WI38 (cell line): ENCODE data around the gene PSMB8.
A peak's percentile ranks its signal among the peaks of the same experiment; 100 is the strongest.

Experiments used
- H3K4me3 ChIP-seq: 2 replicates; pipeline ENCODE4 v1.5.1; 2011; ENCODE audit warnings: low read depth, mild to moderate bottlenecking, control low read depth, low read length
- TF ChIP-seq, protein P1 (sequence below): IDR thresholded peaks from 2 replicates; pipeline ENCODE4 v1.5.1; 2012; ENCODE audit warnings: low read depth, mild to moderate bottlenecking, control low read depth, low read length

The PSMB8 gene

DNA sequence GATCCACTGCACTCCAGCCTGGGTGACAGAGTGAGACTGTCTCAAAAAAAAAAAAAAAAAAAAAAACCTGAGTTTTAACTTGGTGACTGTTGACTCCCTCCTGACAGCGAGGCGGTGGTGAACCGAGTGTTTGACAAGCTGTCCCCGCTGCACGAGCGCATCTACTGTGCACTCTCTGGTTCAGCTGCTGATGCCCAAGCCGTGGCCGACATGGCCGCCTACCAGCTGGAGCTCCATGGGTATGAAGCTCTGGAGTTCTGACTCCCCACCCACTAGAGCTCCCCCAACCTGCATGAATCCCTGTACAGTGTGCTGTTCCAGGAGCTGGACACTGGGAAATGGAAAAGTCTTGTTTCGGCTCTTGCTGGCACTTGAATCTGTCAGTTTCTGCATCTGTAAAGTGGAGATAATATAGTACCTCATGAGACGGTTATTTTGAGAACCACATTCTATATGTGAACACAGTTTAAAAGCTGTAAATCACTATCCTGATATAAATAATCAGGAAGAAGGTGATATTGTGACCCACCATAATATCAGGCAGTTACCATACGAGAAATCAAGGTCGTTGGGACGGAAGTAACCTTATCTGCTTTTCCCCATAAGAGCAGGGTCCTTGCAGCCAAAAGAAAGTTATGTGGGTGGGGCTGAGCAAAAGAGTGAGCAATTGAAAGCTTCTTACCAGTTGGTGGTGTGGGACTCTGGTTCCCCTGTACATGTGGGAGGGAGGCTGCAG lies 13.5 kb upstream of the PSMB8 start:
- no peak overlapping the region for H3K4me3 ChIP-seq
- TF ChIP-seq, protein P1, sequence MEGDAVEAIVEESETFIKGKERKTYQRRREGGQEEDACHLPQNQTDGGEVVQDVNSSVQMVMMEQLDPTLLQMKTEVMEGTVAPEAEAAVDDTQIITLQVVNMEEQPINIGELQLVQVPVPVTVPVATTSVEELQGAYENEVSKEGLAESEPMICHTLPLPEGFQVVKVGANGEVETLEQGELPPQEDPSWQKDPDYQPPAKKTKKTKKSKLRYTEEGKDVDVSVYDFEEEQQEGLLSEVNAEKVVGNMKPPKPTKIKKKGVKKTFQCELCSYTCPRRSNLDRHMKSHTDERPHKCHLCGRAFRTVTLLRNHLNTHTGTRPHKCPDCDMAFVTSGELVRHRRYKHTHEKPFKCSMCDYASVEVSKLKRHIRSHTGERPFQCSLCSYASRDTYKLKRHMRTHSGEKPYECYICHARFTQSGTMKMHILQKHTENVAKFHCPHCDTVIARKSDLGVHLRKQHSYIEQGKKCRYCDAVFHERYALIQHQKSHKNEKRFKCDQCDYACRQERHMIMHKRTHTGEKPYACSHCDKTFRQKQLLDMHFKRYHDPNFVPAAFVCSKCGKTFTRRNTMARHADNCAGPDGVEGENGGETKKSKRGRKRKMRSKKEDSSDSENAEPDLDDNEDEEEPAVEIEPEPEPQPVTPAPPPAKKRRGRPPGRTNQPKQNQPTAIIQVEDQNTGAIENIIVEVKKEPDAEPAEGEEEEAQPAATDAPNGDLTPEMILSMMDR = no peak

DNA sequence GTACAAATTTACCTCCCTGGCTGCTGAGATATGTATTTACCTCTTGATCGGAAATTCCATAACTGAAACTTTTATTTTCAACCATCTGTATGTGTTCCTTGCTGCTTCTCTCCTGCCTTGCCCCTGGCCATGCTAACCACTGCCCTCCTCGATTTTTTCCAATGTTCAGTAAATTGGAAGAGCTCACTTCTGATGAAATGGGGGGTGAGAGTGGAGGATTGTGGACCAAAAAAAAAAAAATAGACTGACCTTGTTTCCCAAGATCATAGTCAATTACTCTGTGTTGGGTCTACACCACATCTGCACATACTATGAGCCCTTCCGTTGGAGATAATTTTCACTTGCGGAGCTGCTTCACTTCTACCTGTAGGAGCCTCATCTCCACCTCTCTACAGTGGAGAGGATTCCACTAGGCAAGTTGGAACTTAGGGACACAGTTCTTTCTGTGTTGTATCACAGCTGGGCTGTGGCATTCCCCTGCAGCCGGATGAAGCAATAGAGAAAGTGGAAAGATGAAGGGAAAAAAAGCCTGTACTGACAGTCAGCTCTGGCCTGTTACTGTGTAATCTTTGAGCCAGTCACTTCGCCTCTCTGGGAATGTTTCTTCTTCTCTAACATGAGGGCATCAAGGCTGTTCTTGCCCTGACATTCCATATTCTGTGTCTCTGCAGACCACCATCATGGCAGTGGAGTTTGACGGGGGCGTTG lies 11.8 kb upstream of the PSMB8 start:
- no peak overlapping the region for H3K4me3 ChIP-seq

DNA sequence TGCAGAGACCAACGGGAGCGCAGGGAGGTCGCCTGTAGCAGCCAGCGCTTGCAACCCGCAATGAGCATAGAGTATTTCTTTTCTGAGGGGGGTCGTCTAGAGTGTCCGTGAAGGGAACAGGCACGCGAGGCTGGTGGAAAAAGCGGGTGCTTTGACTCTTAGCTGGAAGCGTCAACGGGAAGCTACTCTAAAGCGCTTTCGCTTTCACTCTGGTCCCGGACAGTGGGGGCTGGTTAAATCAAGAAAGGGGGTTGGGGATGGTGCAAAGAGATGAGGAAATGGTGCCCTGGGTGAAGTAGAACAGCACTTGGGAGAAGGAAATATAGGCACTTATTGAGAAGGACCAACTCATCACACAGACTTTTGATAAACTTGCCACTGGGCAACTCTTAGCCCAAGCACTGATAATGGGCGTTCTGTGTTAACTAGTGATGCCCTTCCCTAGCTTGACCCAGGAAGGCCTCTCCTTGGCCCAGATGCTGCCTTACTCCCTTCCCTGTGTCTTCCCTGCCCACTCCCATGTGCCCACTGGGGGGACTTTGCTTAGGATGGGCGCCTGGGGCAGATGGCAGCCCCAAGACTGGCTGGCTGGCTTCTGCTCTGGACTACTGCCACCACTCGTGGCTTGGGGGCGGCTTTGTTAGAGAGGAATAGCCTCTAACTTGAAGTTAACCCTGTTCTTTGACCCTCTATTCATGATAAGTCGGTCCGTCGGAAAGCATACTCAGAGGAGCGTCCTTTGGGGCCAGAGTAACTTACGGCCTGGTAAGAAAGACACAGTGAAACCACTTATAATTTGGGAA lies 10.7 kb upstream of the PSMB8 start:
- H3K4me3 ChIP-seq = peak overlapping the region; percentile 82
- TF ChIP-seq, protein P1 = no peak

More for the DNA sequence above, 11.8 kb upstream of the PSMB8 start:
- TF ChIP-seq, protein P1 = no peak

DNA sequence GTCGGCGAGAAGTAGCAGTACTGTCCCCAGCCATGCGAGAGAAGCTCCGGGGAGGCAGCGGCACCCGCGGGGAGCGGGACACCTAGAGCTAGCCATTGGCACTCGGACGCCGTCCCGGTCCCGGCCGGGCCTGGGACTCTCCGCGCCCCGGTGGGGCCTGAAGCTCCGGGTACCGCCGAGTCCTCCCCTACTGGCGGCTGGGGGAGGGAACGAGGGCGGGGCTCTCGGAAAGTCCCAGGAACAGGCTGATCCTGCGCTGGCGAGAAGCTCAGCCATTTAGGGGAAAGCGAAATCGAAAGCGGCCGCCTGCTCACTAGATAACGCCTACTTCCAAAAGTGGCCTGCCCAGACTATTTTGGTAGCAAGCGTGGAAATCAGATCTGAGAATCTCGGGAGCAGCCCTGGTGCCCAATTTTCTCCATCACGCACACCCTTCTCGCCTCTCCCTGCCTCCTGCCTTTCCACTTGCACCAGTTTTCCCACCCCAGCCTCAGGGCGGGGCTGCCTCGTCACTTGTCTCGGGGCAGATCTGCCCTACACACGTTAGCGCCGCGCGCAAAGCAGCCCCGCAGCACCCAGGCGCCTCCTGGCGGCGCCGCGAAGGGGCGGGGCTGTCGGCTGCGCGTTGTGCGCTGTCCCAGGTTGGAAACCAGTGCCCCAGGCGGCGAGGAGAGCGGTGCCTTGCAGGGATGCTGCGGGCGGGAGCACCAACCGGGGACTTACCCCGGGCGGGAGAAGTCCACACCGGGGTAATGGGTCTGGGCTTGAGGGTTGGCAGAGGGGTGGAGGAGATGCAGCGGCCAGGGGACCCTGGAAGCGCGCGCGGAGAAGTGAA lies 9.9 kb upstream of the PSMB8 start, which contains the start of the genes PSMB9 and TAP1:
PSMB9 (plus strand) TSS at position 652 of the 835 bp plus-strand sequence; CDS start at position 690, 38 bp downstream.
TAP1 (minus strand) TSS at position 164 of the 835 bp plus-strand sequence; CDS start at position 96, 68 bp downstream.
- TF ChIP-seq, protein P1 = peak; percentile 76
- peak within 1 kb of the TSS; percentile 82 for H3K4me3 ChIP-seq

DNA sequence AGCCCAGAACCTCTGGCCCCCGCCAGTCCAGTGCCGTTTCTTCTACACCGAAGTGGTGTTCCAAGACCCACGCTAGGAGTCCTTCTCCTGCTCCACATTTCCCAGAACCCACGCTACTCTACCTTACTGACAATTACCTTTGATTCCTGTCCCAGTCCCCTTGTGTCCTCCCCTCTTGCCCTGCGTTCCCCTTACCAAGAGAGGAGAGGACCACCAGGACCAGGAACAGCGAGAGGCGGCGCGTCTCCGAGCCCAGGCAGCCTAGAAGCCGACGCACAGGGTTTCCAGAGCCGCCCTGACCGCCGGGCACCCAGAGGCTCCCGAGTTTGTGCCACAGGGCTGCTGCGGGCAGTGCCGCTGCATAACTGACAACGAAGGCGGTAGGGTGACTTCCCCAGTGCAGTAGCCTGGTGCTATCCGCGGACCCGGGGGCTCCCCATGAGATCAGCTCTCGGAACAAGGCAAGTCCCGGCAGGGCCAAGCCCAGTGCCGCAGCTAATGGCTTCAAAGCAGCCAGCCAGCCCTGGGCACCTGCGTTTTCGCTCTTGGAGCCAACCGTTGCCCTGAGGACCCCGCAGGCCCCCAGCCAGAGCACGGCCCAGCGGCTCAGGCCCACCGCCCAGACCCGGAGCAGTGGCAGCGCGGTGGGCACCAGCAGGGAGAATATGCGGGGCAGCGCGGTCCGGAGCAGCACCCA lies 9.1 kb upstream of the PSMB8 start:
- TF ChIP-seq, protein P1 = no peak

More for the DNA sequence above, 9.1 kb upstream of the PSMB8 start:
- peak overlapping the region; percentile 82 for H3K4me3 ChIP-seq
